Eye (tissue), 1 donor: ENCODE data around the gene GUCY1A1.

Experiments
- DNase-seq: peaks from one replicate; pipeline ENCODE4 v3.0.0-alpha.2; 2015

The GUCY1A1 gene

DNA sequence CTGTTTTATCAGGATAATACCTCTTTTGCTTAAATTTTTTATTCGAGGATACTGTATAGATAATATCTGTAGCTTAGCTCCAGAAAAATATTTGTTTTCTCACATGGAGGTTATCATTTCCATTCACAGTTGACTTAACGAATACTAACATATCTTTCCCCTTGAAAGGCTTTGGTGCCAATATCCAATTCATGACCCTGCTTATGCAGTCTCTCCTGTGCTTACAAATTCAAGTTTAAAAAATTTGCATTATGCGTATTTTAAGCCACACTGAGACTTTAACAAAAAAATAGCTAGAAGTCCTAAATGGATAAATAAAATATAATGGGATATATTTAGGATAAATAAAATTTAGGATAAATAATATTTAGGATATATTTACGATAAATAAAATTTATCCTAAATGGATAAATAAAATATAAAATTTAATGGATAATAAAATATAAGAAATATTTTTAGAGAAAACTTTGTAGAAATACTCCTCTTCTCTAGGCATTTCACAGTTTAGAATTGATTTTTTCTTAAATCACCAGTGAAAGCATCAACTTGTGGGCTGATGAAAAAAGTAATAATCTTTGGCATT, 114.7 kb downstream of the GUCY1A1 start:
- no peak for DNase-seq
